Natural killer cell (primary cell): ENCODE data around the gene GORASP2. TPM values are rescaled to one million over a fixed set of nuclear protein-coding genes. Genes with fewer than 3 reads are reported as not detected.

Source experiments
- ATAC-seq, 3 donors: fragments of 150-1000 bp in 2 of 3; fragments of 200-7000 bp in 1 of 3; cut with Tn5 transposase; 1 replicate in 1 of 3; 2 replicates in 2 of 3; pipeline ENCODE4 v1.10.0; 2021; ENCODE audit warnings: mild to moderate bottlenecking in 2 of 3, moderate library complexity in 2 of 3
- DNase-seq, 2 donors: peaks; one replicate each; pipeline versions ENCODE4 v3.0.0 to v3.0.0-alpha.2; 2013 to 2021; ENCODE audit warnings: mixed read lengths in 1 of 2
- H3K27ac ChIP-seq: one replicate; pipeline ENCODE4 v1.5.1; 2013; ENCODE audit warnings: mild to moderate bottlenecking, low read length
- H3K27me3 ChIP-seq: one replicate; pipeline ENCODE4 v1.6.1; 2013; ENCODE audit warnings: low read length; ENCODE audit not compliant: control insufficient read depth, insufficient read depth
- H3K36me3 ChIP-seq: one replicate; pipeline ENCODE4 v1.6.1; 2013; ENCODE audit warnings: low read length; ENCODE audit not compliant: control insufficient read depth, insufficient read depth
- H3K4me1 ChIP-seq: one replicate; pipeline ENCODE4 v1.6.1; 2013; ENCODE audit warnings: low read length; ENCODE audit not compliant: control insufficient read depth, insufficient read depth
- H3K4me3 ChIP-seq: one replicate; pipeline ENCODE4 v1.5.1; 2013; ENCODE audit warnings: low read length
- H3K9me3 ChIP-seq: one replicate; pipeline ENCODE4 v1.6.1; 2013; ENCODE audit warnings: low read length; ENCODE audit not compliant: control insufficient read depth, insufficient read depth
- H3K27ac Mint-ChIP-seq, 2 donors: one replicate each; pipeline ENCODE4 v1.8.0; 2022; ENCODE audit warnings: mild to moderate bottlenecking in 2 of 2, mixed read lengths in 2 of 2, moderate library complexity in 1 of 2
- H3K27me3 Mint-ChIP-seq, 2 donors: one replicate each; pipeline ENCODE4 v1.8.0; 2022; ENCODE audit warnings: low read depth in 2 of 2, mixed read lengths in 2 of 2
- H3K36me3 Mint-ChIP-seq: one replicate; pipeline ENCODE4 v1.8.0; 2022; ENCODE audit warnings: mixed read lengths
- H3K4me1 Mint-ChIP-seq, 2 donors: one replicate each; pipeline ENCODE4 v1.8.0; 2022; ENCODE audit warnings: mixed read lengths in 2 of 2
- H3K4me3 Mint-ChIP-seq: one replicate; pipeline ENCODE4 v1.8.0; 2022; ENCODE audit warnings: mild to moderate bottlenecking, moderate library complexity, mixed read lengths
- H3K9me3 Mint-ChIP-seq, 2 donors: one replicate each; pipeline ENCODE4 v1.8.0; 2022; ENCODE audit warnings: mixed read lengths in 2 of 2
- WGBS: methylation state at CpG from one replicate; pipeline ENCODE4 v1.1.7; 2013; ENCODE audit warnings: missing lambda C conversion rate; ENCODE audit not compliant: insufficient coverage; 5-methylcytosine and 5-hydroxymethylcytosine counted together
- intact Hi-C: fragments of 100-400 bp; cut with micrococcal nuclease; formaldehyde crosslinking; loops from one replicate; pipeline ENCODE4 v1.14.2; 2022
- total RNA-seq, 4 donors: library from RNA; stranded (reverse); fragments of 120-200 nt in 1 of 4; gene quantifications; one replicate each; pipeline versions ENCODE4 v1.2.3 to v1.2.4, GENCODE V29; 2013 to 2022
- TF ChIP-seq, protein P1 (sequence below): fragments of 200-600 bp; IDR thresholded peaks from one replicate; pipeline ENCODE4 v1.8.0; 2022; ENCODE audit warnings: antibody characterized with exemption

GORASP2 gene
- total RNA-seq, 3 donors from 2014 or later (not counting 1 experiment from before 2014, with no cell fraction given), result 75.3 to 94.5 (median 80.3) TPM

DNA sequence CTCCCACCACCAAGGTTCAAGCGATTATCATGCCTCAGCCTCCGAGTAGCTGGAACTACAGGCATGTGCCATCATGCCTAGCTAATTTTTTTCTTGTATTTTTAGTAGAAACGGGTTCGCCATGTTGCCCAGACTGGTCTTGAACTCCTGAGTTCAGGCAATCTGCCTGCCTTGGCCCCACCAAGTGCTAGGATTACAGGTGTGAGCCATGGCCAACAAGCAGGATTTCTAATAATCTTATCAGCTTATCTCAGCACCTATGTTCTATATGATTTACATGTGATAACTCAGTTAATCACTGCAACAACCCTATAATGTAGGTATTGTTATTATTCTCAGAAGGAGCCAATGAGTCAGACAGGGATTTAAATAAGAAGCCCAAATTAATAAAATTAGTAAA, 80.3 kb downstream of the GORASP2 start:
- no peak overlapping the region for H3K4me3 Mint-ChIP-seq
- no peaks in the 10 kb centered on the region for H3K27me3 Mint-ChIP-seq
- H3K9me3 ChIP-seq, result no peaks in the 10 kb centered on the region
- no peak for DNase-seq
- peaks cover 0 to 6% of the 10 kb centered on the region in 2 donors for H3K4me1 Mint-ChIP-seq
- TF ChIP-seq, protein P1, sequence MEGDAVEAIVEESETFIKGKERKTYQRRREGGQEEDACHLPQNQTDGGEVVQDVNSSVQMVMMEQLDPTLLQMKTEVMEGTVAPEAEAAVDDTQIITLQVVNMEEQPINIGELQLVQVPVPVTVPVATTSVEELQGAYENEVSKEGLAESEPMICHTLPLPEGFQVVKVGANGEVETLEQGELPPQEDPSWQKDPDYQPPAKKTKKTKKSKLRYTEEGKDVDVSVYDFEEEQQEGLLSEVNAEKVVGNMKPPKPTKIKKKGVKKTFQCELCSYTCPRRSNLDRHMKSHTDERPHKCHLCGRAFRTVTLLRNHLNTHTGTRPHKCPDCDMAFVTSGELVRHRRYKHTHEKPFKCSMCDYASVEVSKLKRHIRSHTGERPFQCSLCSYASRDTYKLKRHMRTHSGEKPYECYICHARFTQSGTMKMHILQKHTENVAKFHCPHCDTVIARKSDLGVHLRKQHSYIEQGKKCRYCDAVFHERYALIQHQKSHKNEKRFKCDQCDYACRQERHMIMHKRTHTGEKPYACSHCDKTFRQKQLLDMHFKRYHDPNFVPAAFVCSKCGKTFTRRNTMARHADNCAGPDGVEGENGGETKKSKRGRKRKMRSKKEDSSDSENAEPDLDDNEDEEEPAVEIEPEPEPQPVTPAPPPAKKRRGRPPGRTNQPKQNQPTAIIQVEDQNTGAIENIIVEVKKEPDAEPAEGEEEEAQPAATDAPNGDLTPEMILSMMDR, result no peak
- 98% methylated on average over 4 of the region's 4 CpGs for WGBS
- no peaks in the 10 kb centered on the region for H3K27me3 ChIP-seq
- no peaks in the 10 kb centered on the region for H3K4me1 ChIP-seq
- no peak overlapping the region for H3K27ac Mint-ChIP-seq
- no peaks in the 10 kb centered on the region for H3K36me3 Mint-ChIP-seq
- intact Hi-C loops, result no loop called here
- H3K4me3 ChIP-seq, result no peak overlapping the region
- ATAC-seq, result no peak
- peaks cover 54% of the 10 kb centered on the region for H3K36me3 ChIP-seq
- H3K9me3 Mint-ChIP-seq, result no peaks in the 10 kb centered on the region
- H3K27ac ChIP-seq, result no peak overlapping the region

DNA sequence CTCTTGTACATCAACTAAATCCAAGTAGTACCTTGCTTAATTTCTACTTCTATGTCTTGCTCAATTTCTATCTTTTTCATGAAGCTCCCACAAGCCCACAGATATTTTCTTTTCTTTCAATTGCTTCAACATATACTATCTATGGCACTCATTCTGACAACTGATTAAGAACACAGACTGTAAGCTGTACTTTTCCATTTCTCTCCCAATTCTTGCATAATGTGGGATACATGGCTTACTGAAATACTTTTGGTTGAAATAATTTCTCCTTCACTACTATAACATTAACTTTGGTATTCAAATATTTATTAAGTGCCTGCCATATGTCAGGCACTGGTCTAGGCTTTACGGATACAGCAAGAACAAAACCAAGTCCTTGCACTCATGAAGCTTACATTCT, 84.8 kb downstream of the GORASP2 start:
- no CpG with 5 or more reads among the region's 1 CpG for WGBS
- no peaks in the 10 kb centered on the region for H3K9me3 Mint-ChIP-seq
- H3K27me3 ChIP-seq, result no peaks in the 10 kb centered on the region
- no peak overlapping the region for H3K4me3 Mint-ChIP-seq
- H3K9me3 ChIP-seq, result no peaks in the 10 kb centered on the region
- H3K36me3 Mint-ChIP-seq, result no peaks in the 10 kb centered on the region
- no peak overlapping the region for H3K27ac Mint-ChIP-seq
- TF ChIP-seq, protein P1, result no peak
- no peak overlapping the region for H3K27ac ChIP-seq
- no peaks in the 10 kb centered on the region for H3K4me1 ChIP-seq
- ATAC-seq (no peak), DNase-seq (no peak)
- peaks cover 0 to 6% of the 10 kb centered on the region in 2 donors for H3K4me1 Mint-ChIP-seq
- peaks cover 34% of the 10 kb centered on the region for H3K36me3 ChIP-seq
- intact Hi-C loops, result no loop called here
- no peaks in the 10 kb centered on the region for H3K27me3 Mint-ChIP-seq
- no peak overlapping the region for H3K4me3 ChIP-seq

DNA sequence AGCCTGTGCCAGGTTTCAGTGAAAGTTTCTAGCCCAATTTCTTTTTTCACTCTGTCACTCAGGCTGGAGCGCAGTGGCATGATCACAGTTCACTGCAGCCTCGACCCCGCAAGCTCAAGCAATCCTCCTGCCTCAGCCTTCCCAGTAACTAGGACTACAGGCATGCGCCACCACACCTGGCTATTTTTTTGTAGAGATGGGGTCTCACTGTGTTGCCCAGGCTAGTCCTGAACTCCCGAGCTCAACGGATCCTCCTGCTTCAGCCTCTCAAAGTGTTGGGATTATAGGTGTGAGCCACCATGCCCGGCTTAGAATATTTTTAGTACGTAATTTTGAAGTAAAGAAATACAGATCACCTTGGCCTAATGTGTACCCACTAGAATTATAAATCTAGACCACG, 87.1 kb downstream of the GORASP2 start:
- intact Hi-C loops, result no loop called here
- H3K36me3 Mint-ChIP-seq, result no peaks in the 10 kb centered on the region
- Histone ChIP-seq H3K4me3 (no peak overlapping the region), H3K36me3 (peaks cover 19% of the 10 kb centered on the region), H3K4me1 (no peaks in the 10 kb centered on the region), H3K27ac (no peak overlapping the region), H3K27me3 (no peaks in the 10 kb centered on the region), H3K9me3 (no peaks in the 10 kb centered on the region)
- no peaks in the 10 kb centered on the region for H3K27me3 Mint-ChIP-seq
- no peak overlapping the region for H3K27ac Mint-ChIP-seq
- H3K4me1 Mint-ChIP-seq, result no peaks in the 10 kb centered on the region
- H3K4me3 Mint-ChIP-seq, result no peak overlapping the region
- 98% methylated on average over 8 of the region's 9 CpGs for WGBS
- TF ChIP-seq, protein P1, result no peak
- DNase-seq (no peak), ATAC-seq (no peak)
- H3K9me3 Mint-ChIP-seq, result no peaks in the 10 kb centered on the region

Other genes with a start within 250 kb of the GORASP2 start
- not detected for gene SP5, start 213.9 kb upstream of the GORASP2 start, total RNA-seq
- not detected for gene ERICH2, start 158.9 kb upstream of the GORASP2 start, total RNA-seq
- not detected for gene GAD1, start 112.4 kb upstream of the GORASP2 start, total RNA-seq
- 100 to 1,000 TPM in 1 of 3 donors, 10 to 100 TPM in 2; 90.9 to 101 (median 91.2) TPM for gene TLK1, start 231.6 kb downstream of the GORASP2 start, total RNA-seq